ENCODE measurements around the gene SPATA9. TPM values are rescaled to one million over a fixed set of nuclear protein-coding genes. Genes with fewer than 3 reads are reported as not detected.

Gene SPATA9
- total RNA-seq, 1 experiment from 2014 or later = not detected

- H3K4me3 Mint-ChIP-seq (ENCODE audit: low read depth, unreplicated experiment) = no peak overlapping the region
- no TSS peak for BruUV-seq (replicated peaks)
- H3K4me1 Mint-ChIP-seq (ENCODE audit: low read depth, unreplicated experiment) = no peaks in the 10 kb centered on the region
- no peaks in the 10 kb centered on the region for H3K27me3 Mint-ChIP-seq (ENCODE audit: unreplicated experiment)
- intact Hi-C loops (cut with micrococcal nuclease; ENCODE audit: unreplicated experiment) = no loop called here
- TF ChIP-seq CTCF (IDR thresholded peaks at IDR 0.05; ENCODE audit: unreplicated experiment) = no peak
- DNase-seq = no peak
- no peaks in the 10 kb centered on the region for H3K36me3 Mint-ChIP-seq (ENCODE audit: insufficient read depth, unreplicated experiment)
- CTCF ChIA-PET = interaction anchor here (0.6 kb wide), 1 partner anchor 644 kb away, joined by 3 read pairs; no protein-coding TSS in a partner anchor
- H3K9me3 Mint-ChIP-seq (ENCODE audit: low read depth, unreplicated experiment) = peaks cover 8% of the 10 kb centered on the region
- H3K27ac Mint-ChIP-seq (ENCODE audit: unreplicated experiment) = no peak overlapping the region
These were observed 73.1 kb downstream of the SPATA9 start for GRCh38 chr5:95609711-95610110.

Other genes starting within 250 kb of the SPATA9 start
- 93.0 and 102 TPM in 2 replicates for gene SKIC3, start 128.0 kb downstream of the SPATA9 start, total RNA-seq (2022)
- gene ARSK, start 127.9 kb downstream of the SPATA9 start, total RNA-seq (2022) = 6.6 and 7.1 TPM in 2 replicates
- gene GPR150, start 62.9 kb downstream of the SPATA9 start, total RNA-seq (2022) = 0.17 and 0.24 TPM in 2 replicates
- gene RFESD, start 36.2 kb downstream of the SPATA9 start, total RNA-seq (2022) = 1.8 and 2.9 TPM in 2 replicates
- 29.5 and 41.1 TPM in 2 replicates for gene RHOBTB3, start 48.3 kb upstream of the SPATA9 start, total RNA-seq (2022)
- gene GLRX, start 139.7 kb upstream of the SPATA9 start, total RNA-seq (2022) = 27.9 and 33.7 TPM in 2 replicates

Data from Calu3 (cell line).